HG03565 (cell line): ENCODE measurements around the gene CEP164.

Experiments used
- ATAC-seq: cut with Tn5 transposase; IDR thresholded peaks from one replicate; pipeline ENCODE4 v1.9.1; 2021; ENCODE audit warnings: mild to moderate bottlenecking, moderate library complexity; ENCODE audit not compliant: unreplicated experiment

The CEP164 gene

GRCh38 chr11:117417856-117418255, 90.2 kb downstream of the CEP164 start:
- ATAC-seq = no peak

GRCh38 chr11:117418737-117419481, 91.3 kb downstream of the CEP164 start:
- no peak for ATAC-seq

GRCh38 chr11:117419482-117420142, 92.0 kb downstream of the CEP164 start:
- no peak for ATAC-seq

- no peak for ATAC-seq
Observed at GRCh38 chr11:117420143-117420485, 92.5 kb downstream of the CEP164 start.

GRCh38 chr11:117420598-117420997, 92.9 kb downstream of the CEP164 start:
- no peak for ATAC-seq

GRCh38 chr11:117421041-117421440, 93.4 kb downstream of the CEP164 start:
- no peak for ATAC-seq

GRCh38 chr11:117421476-117421875, 93.8 kb downstream of the CEP164 start:
- no peak for ATAC-seq

GRCh38 chr11:117423046-117423575, 95.5 kb downstream of the CEP164 start:
- ATAC-seq = no peak

GRCh38 chr11:117424781-117425180, 97.1 kb downstream of the CEP164 start:
- no peak for ATAC-seq

GRCh38 chr11:117425679-117426296, 98.1 kb downstream of the CEP164 start:
- no peak for ATAC-seq

GRCh38 chr11:117426297-117426685, 98.6 kb downstream of the CEP164 start:
- ATAC-seq = no peak

- ATAC-seq = no peak
Observed at GRCh38 chr11:117426941-117427340, 99.3 kb downstream of the CEP164 start.

- no peak for ATAC-seq
Observed at GRCh38 chr11:117427356-117427874, 99.8 kb downstream of the CEP164 start.

- no peak for ATAC-seq
Observed at GRCh38 chr11:117428186-117428855, 100.7 kb downstream of the CEP164 start.

- no peak for ATAC-seq
Observed at GRCh38 chr11:117428856-117429229, 101.2 kb downstream of the CEP164 start.

GRCh38 chr11:117430293-117430955, 102.8 kb downstream of the CEP164 start:
- ATAC-seq = no peak

- ATAC-seq = no peak
Observed at GRCh38 chr11:117431436-117431835, 103.8 kb downstream of the CEP164 start.

- no peak for ATAC-seq
Observed at GRCh38 chr11:117433717-117434116, 106.1 kb downstream of the CEP164 start.

GRCh38 chr11:117434481-117434880, 106.8 kb downstream of the CEP164 start:
- ATAC-seq = no peak

- ATAC-seq = no peak
Observed at GRCh38 chr11:117435326-117435725, 107.7 kb downstream of the CEP164 start.
